GM12801 (cell line): ENCODE measurements around the gene ITPR3.

Experiments
- CTCF ChIP-seq: IDR thresholded peaks from one replicate; pipeline ENCODE4 v1.5.1; 2011; ENCODE audit warnings: control low read depth; ENCODE audit not compliant: insufficient read length; ENCODE audit errors: extremely low read depth

Gene ITPR3

GRCh38 chr6:33686981-33687975, 66.2 kb downstream of the ITPR3 start:
- TF ChIP-seq CTCF = no peak

DNA sequence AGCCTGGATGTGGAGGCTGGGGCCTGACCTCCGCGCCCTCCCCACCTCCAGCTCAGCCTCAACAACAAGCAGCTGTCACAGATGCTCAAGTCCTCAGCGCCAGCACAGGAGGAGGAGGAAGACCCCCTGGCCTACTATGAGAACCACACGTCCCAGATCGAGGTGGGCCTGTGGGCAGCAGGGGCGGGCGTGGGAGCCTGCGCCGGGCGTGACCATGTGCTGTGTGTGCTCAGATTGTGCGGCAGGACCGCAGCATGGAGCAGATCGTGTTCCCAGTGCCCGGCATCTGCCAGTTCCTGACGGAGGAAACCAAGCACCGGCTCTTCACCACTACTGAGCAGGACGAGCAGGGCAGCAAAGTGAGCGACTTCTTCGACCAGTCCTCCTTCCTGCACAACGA, 66.9 kb downstream of the ITPR3 start:
- TF ChIP-seq CTCF = no peak

GRCh38 chr6:33688451-33689147, 67.5 kb downstream of the ITPR3 start:
- no peak for TF ChIP-seq CTCF

GRCh38 chr6:33689148-33689494, 68.0 kb downstream of the ITPR3 start:
- no peak for TF ChIP-seq CTCF

- TF ChIP-seq CTCF = no peak
Measured at GRCh38 chr6:33689879-33690278, 68.8 kb downstream of the ITPR3 start.

DNA sequence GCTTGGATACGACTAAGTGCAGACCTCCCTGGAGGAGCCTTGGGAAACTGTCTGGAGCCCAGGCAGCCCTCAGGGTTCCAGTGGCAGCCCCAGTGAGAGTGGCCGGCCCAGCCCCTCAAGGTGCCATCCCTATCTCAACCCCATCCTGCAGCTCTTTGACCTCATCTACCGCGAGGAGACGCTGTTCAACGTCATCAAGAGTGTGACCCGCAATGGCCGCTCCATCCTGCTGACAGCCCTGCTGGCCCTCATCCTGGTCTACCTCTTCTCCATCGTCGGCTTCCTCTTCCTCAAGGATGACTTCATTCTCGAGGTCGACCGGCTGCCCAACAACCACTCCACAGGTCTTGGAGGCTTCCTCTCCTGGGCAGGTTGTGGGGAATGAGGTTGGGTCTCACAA, 69.6 kb downstream of the ITPR3 start:
- no peak for TF ChIP-seq CTCF

GRCh38 chr6:33691456-33692077, 70.4 kb downstream of the ITPR3 start:
- TF ChIP-seq CTCF = no peak
